Liver (tissue), 9 donors: ENCODE measurements around the gene RBM38. TPM values are rescaled to one million over a fixed set of nuclear protein-coding genes. Genes with fewer than 3 reads are reported as not detected.

ENCODE experiments used
- DNase-seq: peaks from one replicate; pipeline ENCODE4 v3.0.0-alpha.2; 2017; ENCODE audit warnings: low spot score
- H3K27ac ChIP-seq, 2 donors: one replicate each; pipeline ENCODE4 v1.7.0; 2013; ENCODE audit warnings: inconsistent platforms in 2 of 2, low read length in 2 of 2, control low read depth in 1 of 2, low read depth in 1 of 2, mild to moderate bottlenecking in 1 of 2
- H3K27me3 ChIP-seq, 4 donors: one replicate each; pipeline versions ENCODE4 v1.6.1 to v1.7.0; 2013; ENCODE audit warnings: low read length in 3 of 4, inconsistent platforms in 1 of 4, mild to moderate bottlenecking in 1 of 4, moderate library complexity in 1 of 4; ENCODE audit not compliant: control insufficient read depth in 4 of 4, insufficient read depth in 4 of 4
- H3K36me3 ChIP-seq, 4 donors: one replicate each; pipeline versions ENCODE4 v1.6.1 to v1.7.0; 2013; ENCODE audit warnings: low read length in 3 of 4, mild to moderate bottlenecking in 3 of 4, low read depth in 1 of 4, moderate library complexity in 1 of 4; ENCODE audit not compliant: control insufficient read depth in 4 of 4, insufficient read depth in 3 of 4
- H3K4me1 ChIP-seq, 4 donors: one replicate each; pipeline versions ENCODE4 v1.6.1 to v1.7.0; 2013; ENCODE audit warnings: low read length in 3 of 4, mild to moderate bottlenecking in 3 of 4, moderate library complexity in 1 of 4; ENCODE audit not compliant: control insufficient read depth in 4 of 4, insufficient read depth in 4 of 4
- H3K4me3 ChIP-seq, 3 donors: one replicate each; pipeline versions ENCODE4 v1.6.1 to v1.7.0; 2013; ENCODE audit warnings: low read length in 3 of 3, control low read depth in 1 of 3, low read depth in 1 of 3, mild to moderate bottlenecking in 1 of 3
- H3K9ac ChIP-seq, 2 donors: one replicate each; pipeline ENCODE4 v1.7.0; 2013; ENCODE audit warnings: low read length in 2 of 2, mild to moderate bottlenecking in 2 of 2, moderate library complexity in 2 of 2, control low read depth in 1 of 2, low read depth in 1 of 2
- H3K9me3 ChIP-seq, 4 donors: one replicate each; pipeline versions ENCODE4 v1.6.1 to v1.7.0; 2013; ENCODE audit warnings: low read length in 3 of 4; ENCODE audit not compliant: control insufficient read depth in 4 of 4
- ATF3 ChIP-seq: IDR thresholded peaks from 2 replicates; pipeline ENCODE4 v1.6.1; 2016; ENCODE audit warnings: antibody characterized with exemption
- CTCF ChIP-seq: fragments of 150-350 bp; IDR thresholded peaks from 2 replicates; pipeline ENCODE4 v1.5.1; 2017; ENCODE audit warnings: improper control_type of control experiment, low read depth, low read length; ENCODE audit not compliant: missing input control
- EGR1 ChIP-seq, 2 donors: IDR thresholded peaks; 2 replicates each; pipeline ENCODE4 v1.6.1; 2016 to 2018; ENCODE audit warnings: antibody characterized with exemption in 2 of 2, low read depth in 2 of 2
- FOXA2 ChIP-seq: IDR thresholded peaks from 2 replicates; pipeline ENCODE4 v1.6.1; 2016; ENCODE audit warnings: antibody characterized with exemption
- GABPA ChIP-seq, 2 donors: IDR thresholded peaks in 1 of 2; conservative IDR thresholded peaks in 1 of 2; 2 replicates each; pipeline ENCODE4 v1.6.1; 2016; ENCODE audit warnings: antibody characterized with exemption in 2 of 2, mild to moderate bottlenecking in 1 of 2, moderate library complexity in 1 of 2
- HNF4A ChIP-seq, 2 donors: conservative IDR thresholded peaks; 2 replicates each; pipeline ENCODE4 v1.6.1; 2016; ENCODE audit warnings: antibody characterized with exemption in 2 of 2, mild to moderate bottlenecking in 2 of 2
- HNF4G ChIP-seq: IDR thresholded peaks from 2 replicates; pipeline ENCODE4 v1.6.1; 2016; ENCODE audit warnings: antibody characterized with exemption
- JUND ChIP-seq, 2 donors: IDR thresholded peaks; 2 replicates each; pipeline ENCODE4 v1.6.1; 2016; ENCODE audit warnings: antibody characterized with exemption in 2 of 2
- MAX ChIP-seq: IDR thresholded peaks from 2 replicates; pipeline ENCODE4 v1.6.1; 2016; ENCODE audit warnings: antibody characterized with exemption
- NR2F2 ChIP-seq: IDR thresholded peaks from 2 replicates; pipeline ENCODE4 v1.6.1; 2016; ENCODE audit warnings: antibody characterized with exemption
- RAD21 ChIP-seq, 2 donors: IDR thresholded peaks; 2 replicates each; pipeline ENCODE4 v1.6.1; 2016; ENCODE audit warnings: antibody characterized with exemption in 2 of 2, mild to moderate bottlenecking in 2 of 2
- REST ChIP-seq: IDR thresholded peaks from 2 replicates; pipeline ENCODE4 v1.6.1; 2016; ENCODE audit warnings: antibody characterized with exemption, mild to moderate bottlenecking
- RXRA ChIP-seq, 2 donors: IDR thresholded peaks; 2 replicates each; pipeline ENCODE4 v1.6.1; 2017 to 2018; ENCODE audit warnings: antibody characterized with exemption in 2 of 2, mild to moderate bottlenecking in 1 of 2
- SP1 ChIP-seq: IDR thresholded peaks from 2 replicates; pipeline ENCODE4 v1.6.1; 2018; ENCODE audit warnings: antibody characterized with exemption, mild to moderate bottlenecking
- TAF1 ChIP-seq: conservative IDR thresholded peaks from 2 replicates; pipeline ENCODE4 v1.6.1; 2016; ENCODE audit warnings: antibody characterized with exemption, mild to moderate bottlenecking
- YY1 ChIP-seq: IDR thresholded peaks from 2 replicates; pipeline ENCODE4 v1.6.1; 2016; ENCODE audit warnings: antibody characterized with exemption, mild to moderate bottlenecking
- ZBTB33 ChIP-seq: IDR thresholded peaks from 2 replicates; pipeline ENCODE4 v1.6.1; 2016; ENCODE audit warnings: antibody characterized with exemption
- WGBS: extraction: QIAGEN DNeasy Blood & Tissue Kit; methylation state at CpG from one replicate; pipeline ENCODE4 v1.1.7; 2013; 5-methylcytosine and 5-hydroxymethylcytosine counted together
- polyA plus RNA-seq, 2 donors: library from polyadenylated mRNA; stranded (reverse) in 1 of 2; unstranded in 1 of 2; fragments of 200-250 nt in 1 of 2; fragments of >200 nt in 1 of 2; fragmentation: Nextera tagmentation in 1 of 2; extraction: Ambion mirVana in 1 of 2; gene quantifications; one replicate each; pipeline versions ENCODE4 v1.2.1 to v1.2.3, GENCODE V29; 2013 to 2015
- total RNA-seq, 2 donors: library from RNA; depleted of rRNA; stranded (reverse); fragments of >200 nt; gene quantifications; one replicate each; pipeline ENCODE4 v1.2.3, GENCODE V29; 2014
- donor health status: healthy.
- donor health status: healthy.
- donor health status: healthy.
- donor health status: healthy.
- donor health status: healthy.

The RBM38 gene
- total and polyA plus RNA-seq, 4 donors, result 1.4 to 258 (median 6.0) TPM

GRCh38 chr20:57441510-57442154 lies 50.4 kb downstream of the RBM38 start:
- DNase-seq, result no peak
- Histone ChIP-seq H3K9me3 (no peaks in the 10 kb centered on the region), H3K27me3 (no peaks in the 10 kb centered on the region), H3K36me3 (no peaks in the 10 kb centered on the region), H3K9ac (peak overlapping the region; percentile 21 to 32), H3K4me1 (peaks cover 30 to 49% (median 39%) of the 10 kb centered on the region in 4 donors), H3K27ac (peak overlapping the region; percentile 84 to 89), H3K4me3 (peak overlapping the region in 1 of 3 donors; percentile 9)
- peak; percentile 61 to 74 for TF ChIP-seq HNF4A (conservative IDR thresholded peaks at IDR 0.05)
- peak; percentile 24 to 76 for TF ChIP-seq RXRA (IDR thresholded peaks at IDR 0.05)
- no peak for TF ChIP-seq RAD21 (IDR thresholded peaks at IDR 0.05)
- WGBS, result 55% methylated on average over 16 of the region's 16 CpGs

GRCh38 chr20:57442158-57442887 lies 51.1 kb downstream of the RBM38 start:
- H3K27ac ChIP-seq, result peak overlapping the region; percentile 84 to 89
- WGBS, result 72% methylated on average over 17 of the region's 17 CpGs

More at GRCh38 chr20:57442158-57442887, 51.1 kb downstream of the RBM38 start:
- H3K36me3 ChIP-seq, result no peaks in the 10 kb centered on the region
- DNase-seq, result no peak
- peak overlapping the region in 1 of 3 donors; percentile 9 for H3K4me3 ChIP-seq
- H3K4me1 ChIP-seq, result peaks cover 29 to 49% (median 39%) of the 10 kb centered on the region in 4 donors
- TF ChIP-seq ZBTB33 (no peak), HNF4G (no peak), ATF3 (no peak), TAF1 (no peak), JUND (IDR thresholded peaks at IDR 0.05) (no peak), NR2F2 (no peak), CTCF (no peak), HNF4A (conservative IDR thresholded peaks at IDR 0.05) (no peak), EGR1 (IDR thresholded peaks at IDR 0.05; ENCODE audit: low read depth in 2 of 2) (no peak), MAX (no peak), RAD21 (IDR thresholded peaks at IDR 0.05) (no peak), GABPA (IDR thresholded peaks at IDR 0.05 in 1 of 2, conservative IDR thresholded peaks at IDR 0.05 in 1 of 2) (no peak), SP1 (no peak), REST (no peak), YY1 (no peak), FOXA2 (no peak), RXRA (IDR thresholded peaks at IDR 0.05) (no peak)
- peak overlapping the region in 1 of 2 donors; percentile 21 for H3K9ac ChIP-seq
- no peaks in the 10 kb centered on the region for H3K27me3 ChIP-seq
- H3K9me3 ChIP-seq, result no peaks in the 10 kb centered on the region
